Cardiac fibroblast (primary cell): ENCODE results near the gene ARSB.

Experiments
- DNase-seq, 2 donors: peaks; one replicate each; pipeline versions ENCODE4 v3.0.0 to v3.0.0-alpha.2; 2010; ENCODE audit warnings: low read depth in 2 of 2
- H3K4me3 ChIP-seq, 2 donors: replicated peaks in 1 of 2; 1 replicate in 1 of 2; 2 replicates in 1 of 2; pipeline ENCODE4 v1.5.1; 2011; ENCODE audit warnings: low read depth in 2 of 2, low read length in 2 of 2, mild to moderate bottlenecking in 2 of 2, moderate library complexity in 1 of 2
- TF ChIP-seq, protein P1 (sequence below): IDR thresholded peaks from one replicate; pipeline ENCODE4 v1.5.1; 2011; ENCODE audit warnings: low read depth, mild to moderate bottlenecking, low read length, inconsistent platforms

Gene ARSB

DNA sequence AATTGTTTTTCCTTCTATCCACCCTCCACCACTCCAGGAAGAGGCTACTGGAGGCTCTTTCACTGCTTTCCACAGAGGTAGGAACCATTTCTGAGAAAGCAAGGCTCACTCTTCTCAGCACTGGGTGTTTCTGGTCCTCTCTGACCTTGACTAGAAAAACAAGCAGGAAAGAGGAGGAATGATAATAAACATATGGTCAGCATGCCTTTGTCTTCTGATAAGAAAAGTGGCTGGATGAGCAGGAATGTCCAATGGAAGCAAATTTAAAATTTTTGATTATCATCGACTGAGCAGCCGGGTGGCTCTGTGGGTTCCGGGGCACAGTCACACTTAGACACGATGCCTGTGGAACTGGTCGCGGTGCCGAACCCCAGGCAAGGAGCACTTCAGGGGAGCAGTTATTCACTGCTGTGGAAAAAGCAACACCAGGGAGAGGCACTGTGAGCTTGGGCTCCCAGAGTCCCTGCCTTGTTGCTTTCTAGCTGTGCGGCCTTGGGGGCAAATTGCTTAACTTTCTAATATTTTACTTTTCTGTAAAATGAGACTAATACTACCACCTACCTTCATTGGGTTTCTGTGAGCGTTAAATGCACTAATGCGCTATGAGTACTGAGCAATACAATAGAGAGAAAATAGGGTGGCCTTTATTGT, 179.5 kb downstream of the ARSB start:
- DNase-seq = no peak
- H3K4me3 ChIP-seq = no peak overlapping the region
- TF ChIP-seq, protein P1, sequence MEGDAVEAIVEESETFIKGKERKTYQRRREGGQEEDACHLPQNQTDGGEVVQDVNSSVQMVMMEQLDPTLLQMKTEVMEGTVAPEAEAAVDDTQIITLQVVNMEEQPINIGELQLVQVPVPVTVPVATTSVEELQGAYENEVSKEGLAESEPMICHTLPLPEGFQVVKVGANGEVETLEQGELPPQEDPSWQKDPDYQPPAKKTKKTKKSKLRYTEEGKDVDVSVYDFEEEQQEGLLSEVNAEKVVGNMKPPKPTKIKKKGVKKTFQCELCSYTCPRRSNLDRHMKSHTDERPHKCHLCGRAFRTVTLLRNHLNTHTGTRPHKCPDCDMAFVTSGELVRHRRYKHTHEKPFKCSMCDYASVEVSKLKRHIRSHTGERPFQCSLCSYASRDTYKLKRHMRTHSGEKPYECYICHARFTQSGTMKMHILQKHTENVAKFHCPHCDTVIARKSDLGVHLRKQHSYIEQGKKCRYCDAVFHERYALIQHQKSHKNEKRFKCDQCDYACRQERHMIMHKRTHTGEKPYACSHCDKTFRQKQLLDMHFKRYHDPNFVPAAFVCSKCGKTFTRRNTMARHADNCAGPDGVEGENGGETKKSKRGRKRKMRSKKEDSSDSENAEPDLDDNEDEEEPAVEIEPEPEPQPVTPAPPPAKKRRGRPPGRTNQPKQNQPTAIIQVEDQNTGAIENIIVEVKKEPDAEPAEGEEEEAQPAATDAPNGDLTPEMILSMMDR = no peak

DNA sequence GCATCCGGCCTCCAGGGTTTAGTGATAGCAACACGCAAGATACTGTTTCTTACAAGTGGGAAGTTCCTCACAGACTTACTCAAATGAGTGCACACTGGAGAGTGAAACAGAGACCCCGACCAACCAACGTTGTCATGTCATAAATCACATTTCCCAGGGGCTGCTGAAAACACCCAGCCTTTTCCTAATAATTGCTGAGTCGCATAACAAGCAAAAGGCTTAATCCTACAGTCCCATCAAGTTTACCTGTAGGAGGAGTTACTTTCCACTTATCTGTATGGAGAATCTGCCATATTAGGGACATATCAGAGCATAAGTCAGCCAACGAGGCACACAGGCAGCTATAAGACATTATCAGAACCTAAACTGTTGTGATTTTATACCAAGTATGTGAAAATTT, 180.1 kb downstream of the ARSB start:
- no peak overlapping the region for H3K4me3 ChIP-seq
- no peak for DNase-seq
- TF ChIP-seq, protein P1 = no peak

DNA sequence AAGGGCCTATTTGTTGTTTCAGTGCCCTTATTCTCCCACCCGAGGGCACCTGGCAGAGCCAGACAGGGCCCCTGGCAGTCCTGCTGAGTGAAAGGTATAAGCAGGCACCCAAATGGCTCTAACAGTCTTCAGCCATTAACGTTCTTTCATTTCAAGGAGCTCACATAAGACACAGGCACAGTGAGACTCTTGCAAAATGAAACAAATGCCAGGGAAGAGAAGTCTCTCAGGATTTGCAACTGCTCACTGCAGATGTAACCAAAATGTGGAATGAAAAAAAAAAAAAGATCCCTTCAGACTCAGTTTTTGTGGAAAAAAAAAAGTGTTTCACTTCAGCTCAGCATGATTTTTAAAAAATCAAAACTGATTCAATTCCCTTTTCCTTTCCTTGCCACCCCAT, 181.2 kb downstream of the ARSB start:
- H3K4me3 ChIP-seq = no peak overlapping the region
- DNase-seq = no peak
- TF ChIP-seq, protein P1 = no peak

DNA sequence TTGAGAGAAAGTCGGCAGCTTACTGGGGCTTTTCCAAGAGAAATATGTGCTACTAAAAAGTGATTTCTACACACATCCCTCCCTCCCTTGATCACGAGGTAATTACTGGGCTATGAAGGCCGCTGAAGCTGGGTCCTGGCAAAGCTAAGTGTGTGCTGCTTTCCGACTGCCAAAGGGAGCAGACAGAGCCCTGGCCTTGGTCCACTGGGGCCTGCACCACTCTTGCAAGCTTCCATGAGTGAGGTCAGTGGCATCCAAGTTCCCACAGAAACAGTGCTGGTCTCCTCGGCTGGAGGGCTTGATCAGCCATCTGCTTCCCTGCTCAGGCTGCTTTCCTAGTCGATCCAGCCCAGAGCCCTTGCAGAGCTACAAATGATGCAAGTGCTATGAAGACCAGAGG, 181.8 kb downstream of the ARSB start:
- peak; percentile 14 to 85 for DNase-seq
- TF ChIP-seq, protein P1 = no peak
- H3K4me3 ChIP-seq = no peak overlapping the region

DNA sequence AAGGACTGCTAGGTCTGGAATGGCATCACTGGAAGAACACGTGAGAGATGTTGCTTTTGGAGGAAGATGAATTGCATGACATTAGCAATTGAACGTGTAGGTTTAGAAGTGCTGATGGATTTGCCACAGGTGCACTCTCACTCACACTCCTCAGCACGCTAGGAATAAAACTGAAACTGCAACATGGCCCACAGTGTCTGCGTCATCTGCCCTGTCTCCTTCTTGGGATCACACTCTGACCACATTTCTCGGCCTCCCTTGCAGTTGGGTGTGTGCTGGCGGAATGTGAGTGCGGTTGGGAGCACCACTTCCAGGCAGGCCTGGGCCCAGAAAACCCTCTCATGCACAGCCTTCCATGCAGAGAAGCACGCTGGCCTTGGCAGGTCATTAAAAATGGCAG, 183.7 kb downstream of the ARSB start:
- DNase-seq = no peak
- H3K4me3 ChIP-seq = no peak overlapping the region
- TF ChIP-seq, protein P1 = no peak

DNA sequence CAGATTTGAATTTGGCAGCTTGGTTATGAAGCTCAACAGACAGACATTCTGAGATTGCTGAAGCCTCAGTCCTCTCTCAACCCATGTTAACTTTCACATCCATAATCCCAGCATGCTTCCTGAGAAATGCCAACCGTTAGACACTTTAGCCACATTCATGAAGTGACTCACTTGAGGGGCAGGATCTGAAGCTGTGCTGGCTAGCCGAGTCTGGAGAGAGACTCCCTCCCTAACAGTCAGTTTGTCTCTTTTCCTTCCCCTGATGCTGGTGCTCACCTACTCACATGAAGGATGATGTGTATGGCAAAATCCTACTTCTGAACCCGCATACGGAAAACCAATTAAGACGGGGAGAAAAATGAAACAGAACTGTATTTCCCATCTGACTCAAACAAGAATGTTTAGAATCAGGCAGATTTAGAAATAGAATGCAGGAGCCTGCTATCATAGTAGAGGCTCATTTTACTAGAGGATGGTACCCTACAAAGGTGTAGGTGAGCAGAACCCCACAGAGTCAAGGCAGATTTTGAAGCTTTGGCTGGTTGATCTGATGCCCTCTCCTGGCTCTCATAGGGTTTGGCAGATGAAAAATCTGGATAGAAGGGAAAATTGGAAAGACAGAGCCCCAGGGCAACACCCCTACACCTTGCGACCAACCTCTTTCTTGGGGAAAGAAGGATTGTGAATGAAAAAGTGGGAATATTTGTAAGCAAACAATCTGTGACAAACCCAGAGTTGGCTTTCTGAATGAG, 185.7 kb downstream of the ARSB start:
- no peak overlapping the region for H3K4me3 ChIP-seq
- TF ChIP-seq, protein P1 = peak; percentile 25
- peak; percentile 38 to 54 for DNase-seq
